Transverse colon (tissue), 4 donors: ENCODE measurements around the gene BTBD19. TPM values are rescaled to one million over a fixed set of nuclear protein-coding genes. Genes with fewer than 3 reads are reported as not detected.

Experiments
- DNase-seq: peaks from one replicate; pipeline ENCODE4 v3.0.0-alpha.2; 2019
- H3K27ac ChIP-seq, 4 donors: fragments of 200-600 bp; sonication (generic); 2 replicates each; pipeline ENCODE4 v1.5.1; 2016 to 2018; ENCODE audit warnings: inconsistent platforms in 4 of 4
- H3K27me3 ChIP-seq: fragments of 200-600 bp; sonication (generic); 2 replicates; pipeline ENCODE4 v1.5.1; 2017; ENCODE audit warnings: inconsistent platforms
- H3K36me3 ChIP-seq, 4 donors: fragments of 200-600 bp; sonication (generic); 2 replicates each; pipeline ENCODE4 v1.5.1; 2017 to 2019; ENCODE audit warnings: inconsistent platforms in 4 of 4
- H3K4me1 ChIP-seq, 4 donors: fragments of 200-600 bp; sonication (generic); 2 replicates each; pipeline ENCODE4 v1.5.1; 2017 to 2020; ENCODE audit warnings: inconsistent platforms in 4 of 4
- H3K4me3 ChIP-seq, 4 donors: fragments of 200-600 bp; sonication (generic); 1 replicate in 1 of 4; 2 replicates in 3 of 4; pipeline versions ENCODE4 v1.5.1 to v1.6.1; 2017 to 2019; ENCODE audit warnings: inconsistent platforms in 4 of 4
- H3K9me3 ChIP-seq, 2 donors: fragments of 200-600 bp; sonication (generic); 2 replicates each; pipeline ENCODE4 v1.5.1; 2017 to 2019; ENCODE audit warnings: inconsistent platforms in 2 of 2
- CTCF ChIP-seq, 5 experiments: fragments of 200-600 bp in 3 of 5; fragments of 450-650 bp in 2 of 5; sonication (generic) in 3 of 5; IDR thresholded peaks; 1 replicate in 2 of 5; 2 replicates in 3 of 5; pipeline ENCODE4 v1.5.1; 2016 to 2017; ENCODE audit warnings: antibody characterized with exemption in 5 of 5, inconsistent platforms in 3 of 5, mild to moderate bottlenecking in 2 of 5, moderate library complexity in 1 of 5
- EP300 ChIP-seq: sonication (generic); formaldehyde crosslinking; IDR thresholded peaks from one replicate; pipeline ENCODE4 v1.6.1; 2017; ENCODE audit warnings: antibody characterized with exemption, low read depth
- POLR2A ChIP-seq: fragments of 450-650 bp; IDR thresholded peaks from one replicate; pipeline ENCODE4 v1.6.1; 2016; ENCODE audit warnings: antibody characterized with exemption, mild to moderate bottlenecking, moderate library complexity
- POLR2AphosphoS5 ChIP-seq, 3 donors: sonication (generic); formaldehyde crosslinking; IDR thresholded peaks; one replicate each; pipeline ENCODE4 v1.6.1; 2016; ENCODE audit warnings: antibody characterized with exemption in 3 of 3
- WGBS, 2 donors: methylation state at CpG; one replicate each; pipeline ENCODE4 v1.1.5; 2018; ENCODE audit warnings: low coverage in 1 of 2; 5-methylcytosine and 5-hydroxymethylcytosine counted together
- in situ Hi-C, 4 donors: fragments of 200-750 bp; cut with MboI; loops; one replicate each; pipeline versions ENCODE4 v1.15.0 to v1.15.1; 2017; ENCODE audit warnings: low sequenced_read_pairs in 3 of 4, low pct_ligation_motif_present in 1 of 4, low pct_unique_long_range_greater_than_20kb in 1 of 4
- intact Hi-C: fragments of 100-400 bp; cut with DNase I; formaldehyde crosslinking; loops from one replicate; pipeline ENCODE4 v1.15.1; 2023; ENCODE audit warnings: low total_unique reads
- total RNA-seq, 4 donors: library from RNA; depleted of rRNA; stranded (reverse); fragments of >200 nt; gene quantifications; one replicate each; pipeline ENCODE4 v1.1.0, GENCODE V29; 2016

Gene BTBD19
- total RNA-seq, 4 donors from 2014 or later, result 1.5 to 22.1 (median 3.7) TPM

DNA sequence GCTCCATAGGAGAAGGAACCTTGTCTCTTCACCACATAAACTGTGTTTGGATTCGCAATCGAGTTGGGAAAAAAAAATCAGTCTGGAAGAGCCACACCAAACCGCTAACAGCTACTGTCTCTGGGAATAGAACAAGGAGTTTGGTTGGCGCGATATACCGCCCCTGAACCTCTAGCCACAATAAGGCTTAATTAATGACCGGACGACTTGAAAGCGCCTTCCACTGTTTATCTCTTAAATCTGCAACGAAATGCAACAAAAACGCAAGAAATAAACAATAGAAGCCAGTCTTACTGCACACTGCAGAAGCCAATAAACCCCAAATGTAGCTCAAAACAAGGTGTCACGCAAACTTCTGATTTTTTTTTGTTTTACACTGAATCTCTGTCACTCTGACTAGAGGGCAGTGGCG, 10.9 kb downstream of the BTBD19 start:
- H3K36me3 ChIP-seq, result no peaks in the 10 kb centered on the region
- peak; percentile 16 for DNase-seq
- peaks cover 3 to 28% (median 12%) of the 10 kb centered on the region in 4 donors for H3K4me1 ChIP-seq
- peak overlapping the region in 3 of 4 donors; percentile 42 to 57 (median 43) for H3K4me3 ChIP-seq
- 0% methylated on average over 8 to 13 of the region's 13 CpGs for WGBS, 2 donors
- peak overlapping the region; percentile 90 to 94 (median 90) for H3K27ac ChIP-seq
- no peaks in the 10 kb centered on the region for H3K9me3 ChIP-seq
- TF ChIP-seq POLR2AphosphoS5 (IDR thresholded peaks at IDR 0.05) (no peak), CTCF (IDR thresholded peaks at IDR 0.05) (no peak), EP300 (no peak), POLR2A (no peak)
- in situ Hi-C loops (no loop called here), intact Hi-C loops (no loop called here)
- H3K27me3 ChIP-seq, result no peaks in the 10 kb centered on the region

DNA sequence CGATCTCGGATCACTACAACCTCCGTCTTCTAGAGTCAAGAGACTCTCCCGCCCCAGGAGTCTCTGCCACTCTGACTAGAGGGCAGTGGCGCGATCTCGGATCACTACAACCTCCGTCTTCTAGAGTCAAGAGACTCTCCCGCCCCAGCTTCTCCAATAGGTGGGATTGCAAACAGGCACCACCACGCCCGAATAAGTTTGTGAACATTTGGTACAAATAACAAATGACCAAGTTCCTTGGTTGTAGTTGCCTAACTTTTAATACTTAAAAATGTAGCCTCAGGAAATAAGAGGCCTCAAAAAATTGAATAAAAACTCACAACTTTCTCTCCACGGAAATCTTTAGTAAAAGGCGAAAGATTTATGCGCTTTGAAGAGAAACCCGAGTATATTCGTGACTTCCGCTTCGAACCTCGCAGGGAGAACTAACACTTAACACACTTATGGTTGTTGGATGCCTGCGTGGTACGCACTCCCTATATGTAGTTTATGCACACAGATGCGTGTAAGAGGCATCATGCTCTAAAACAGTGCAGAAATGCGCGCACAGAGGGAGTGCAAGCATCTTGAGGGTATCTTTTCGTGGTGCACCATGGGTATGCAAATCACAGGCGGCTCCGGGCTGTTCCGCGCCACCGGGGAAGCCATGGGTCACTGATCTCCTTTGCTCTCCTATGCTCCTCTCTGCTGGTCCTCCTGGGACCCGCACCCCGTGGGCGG, 11.4 kb downstream of the BTBD19 start:
- peaks cover 3 to 23% (median 12%) of the 10 kb centered on the region in 4 donors for H3K4me1 ChIP-seq
- no peaks in the 10 kb centered on the region for H3K36me3 ChIP-seq
- whole genome bisulfite sequencing, 2 donors, result 0% methylated on average over 16 to 33 of the region's 33 CpGs
- intact Hi-C loops (no loop called here), in situ Hi-C loops (no loop called here)
- H3K27ac ChIP-seq, result peak overlapping the region; percentile 90 to 94 (median 90)
- peak overlapping the region; percentile 27 to 57 (median 42) for H3K4me3 ChIP-seq
- H3K9me3 ChIP-seq, result no peaks in the 10 kb centered on the region
- peak; percentile 98 for TF ChIP-seq POLR2A
- peak in 2 of 5 experiments; percentile 8 to 9 for TF ChIP-seq CTCF (IDR thresholded peaks at IDR 0.05)
- peak; percentile 77 to 100 (median 99) for TF ChIP-seq POLR2AphosphoS5 (IDR thresholded peaks at IDR 0.05)
- TF ChIP-seq EP300, result no peak
- no peaks in the 10 kb centered on the region for H3K27me3 ChIP-seq
- DNase-seq, result peak; percentile 86

GRCh38 chr1:44820328-44821239, 12.3 kb downstream of the BTBD19 start:
- intact Hi-C loops (no loop called here), in situ Hi-C loops (no loop called here)
- Histone ChIP-seq H3K4me3 (peak overlapping the region; percentile 27 to 57 (median 42)), H3K4me1 (peaks cover 3 to 23% (median 12%) of the 10 kb centered on the region in 4 donors), H3K27ac (peak overlapping the region; percentile 90 to 94 (median 90)), H3K9me3 (no peaks in the 10 kb centered on the region), H3K27me3 (no peaks in the 10 kb centered on the region), H3K36me3 (no peaks in the 10 kb centered on the region)
- DNase-seq, result no peak
- TF ChIP-seq POLR2A (no peak), POLR2AphosphoS5 (IDR thresholded peaks at IDR 0.05) (no peak), EP300 (no peak)
- WGBS, 2 donors, result 32 to 94% methylated on average over 3 to 20 of the region's 25 CpGs

DNA sequence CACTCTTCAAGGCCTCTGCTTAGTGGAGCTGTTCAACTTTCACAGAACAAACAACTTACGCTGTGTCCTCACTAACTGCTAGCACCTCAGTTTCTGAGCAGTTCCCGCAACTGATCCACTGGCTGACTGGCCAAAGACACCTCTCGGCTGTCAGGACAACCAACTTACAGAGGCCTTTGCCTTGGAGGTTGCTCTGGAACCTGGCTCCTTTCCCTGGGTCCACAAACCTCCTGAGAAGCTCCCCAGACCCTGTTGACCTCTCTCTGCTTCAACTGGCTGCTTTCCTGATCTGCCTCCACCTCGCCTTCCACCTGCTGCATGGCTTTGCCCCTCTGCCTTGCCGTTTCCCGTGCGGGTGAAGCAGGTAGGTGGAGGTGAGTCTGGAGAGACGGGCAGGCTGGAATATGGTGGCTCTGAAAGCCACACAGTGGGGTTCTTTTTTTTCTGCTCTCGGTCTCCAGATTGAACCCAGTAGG, 13.0 kb downstream of the BTBD19 start:
- H3K4me1 ChIP-seq, result peaks cover 3 to 23% (median 12%) of the 10 kb centered on the region in 4 donors
- in situ Hi-C loops (no loop called here), intact Hi-C loops (no loop called here)
- no peaks in the 10 kb centered on the region for H3K9me3 ChIP-seq
- WGBS, 2 donors, result 83 to 88% methylated on average over 2 to 9 of the region's 9 CpGs
- H3K27ac ChIP-seq, result peak overlapping the region in 3 of 4 donors; percentile 9 to 91 (median 90)
- no peaks in the 10 kb centered on the region for H3K27me3 ChIP-seq
- DNase-seq, result no peak
- no peak for TF ChIP-seq EP300
- no peak for TF ChIP-seq POLR2A
- no peak for TF ChIP-seq POLR2AphosphoS5 (IDR thresholded peaks at IDR 0.05)
- no peak for TF ChIP-seq CTCF (IDR thresholded peaks at IDR 0.05)
- H3K4me3 ChIP-seq, result no peak overlapping the region
- H3K36me3 ChIP-seq, result no peaks in the 10 kb centered on the region
